OCI-LY1 (cell line): Measurements from ENCODE around the gene PRPF39.
"Not testable (repeated sequence)": the region's sequence is repeated elsewhere in the genome, so short reads cannot be mapped to it uniquely, and the experiment has no call there.

ENCODE experiments used
- CTCF ChIP-seq: fragments of 200-600 bp; sonication (generic), shearing (Covaris generic); IDR thresholded peaks from 2 replicates; pipeline ENCODE4 v1.5.1; 2017; ENCODE audit warnings: mild to moderate bottlenecking, antibody characterized with exemption, low read length, moderate library complexity, mixed read lengths
- EZH2 ChIP-seq: fragments of 200-600 bp; sonication (generic), shearing (Covaris generic); IDR thresholded peaks from 2 replicates; pipeline ENCODE4 v1.8.0; 2017; ENCODE audit warnings: borderline replicate concordance, mixed run types, mild to moderate bottlenecking, antibody characterized with exemption, low read length, moderate library complexity, mixed read lengths

GRCh38 chr14:45142083-45142482, 58.2 kb downstream of the PRPF39 start:
- TF ChIP-seq CTCF, EZH2: not testable (repeated sequence)
